ENCODE results near the gene TNS4.

The TNS4 gene

DNA sequence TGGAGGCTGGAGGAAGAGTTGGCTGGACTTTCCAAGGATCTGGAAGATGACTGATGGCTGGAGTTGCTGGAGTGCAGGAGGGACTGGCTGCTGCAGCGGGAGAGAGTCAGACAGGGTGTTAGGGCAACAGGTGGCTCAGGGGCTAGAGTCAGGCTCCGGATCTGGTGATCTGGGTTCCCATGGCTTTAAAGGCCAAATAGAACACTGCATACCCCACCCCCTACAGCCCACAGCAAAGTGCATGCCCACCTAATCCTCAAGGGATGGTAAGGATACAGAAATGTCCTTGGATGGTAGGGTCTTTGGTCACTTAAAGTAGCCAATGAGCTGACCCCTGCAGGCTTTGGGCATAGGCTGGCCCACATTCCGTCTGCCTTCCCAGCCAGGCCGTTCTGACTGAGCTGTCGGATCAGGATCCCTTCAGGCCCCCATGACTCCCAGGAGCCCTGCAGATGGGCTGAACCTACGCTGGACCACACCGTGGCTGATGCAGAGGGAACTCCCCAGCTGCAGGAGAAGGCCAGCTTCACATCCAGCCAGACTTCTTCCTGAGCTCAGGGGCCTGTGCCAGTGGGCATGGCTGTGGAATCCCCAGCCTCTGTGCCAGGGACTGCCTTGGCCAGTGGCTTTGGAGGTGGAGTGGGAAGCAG lies 13.9 kb downstream of the TNS4 start:
- DNase-seq: no peak

DNA sequence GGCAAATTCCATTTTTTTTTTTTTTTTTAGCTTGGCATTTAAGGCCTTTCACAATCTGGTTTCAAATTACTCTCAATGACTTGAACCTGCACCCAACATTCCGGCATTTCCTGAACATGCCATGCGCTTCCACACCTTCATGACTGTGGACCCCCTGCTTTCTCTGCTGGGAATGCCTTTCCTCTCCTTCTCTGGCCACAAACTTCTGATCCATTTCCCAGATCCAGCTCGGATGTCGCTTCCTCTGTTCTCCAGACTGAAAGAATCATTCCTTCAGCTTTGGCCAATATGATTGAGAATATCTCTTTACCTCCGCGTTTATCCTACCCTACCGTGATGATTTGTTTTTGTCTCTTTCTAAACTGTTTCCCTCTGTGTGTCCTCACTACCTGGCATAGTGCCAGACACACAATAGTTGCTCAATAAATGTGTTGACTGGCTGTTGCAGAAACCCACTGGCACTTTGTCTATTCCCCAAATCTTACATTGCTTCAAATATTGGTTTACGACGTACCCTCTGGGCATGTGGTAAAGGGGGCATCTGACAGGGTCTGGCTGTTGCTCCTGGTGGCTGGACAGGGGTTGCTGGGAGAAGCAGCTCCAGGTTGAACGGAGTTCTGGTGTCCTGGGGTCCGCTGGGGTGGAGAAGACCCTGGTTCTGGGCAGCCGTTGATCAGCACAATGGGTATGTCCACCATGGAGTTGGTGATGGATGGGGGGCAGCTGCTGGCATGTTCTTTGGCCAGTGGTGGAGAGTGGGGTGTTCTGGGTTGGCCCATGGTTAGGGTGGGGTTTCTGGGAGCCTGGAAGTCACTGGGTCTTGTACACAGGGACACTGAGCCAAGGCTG lies 14.7 kb downstream of the TNS4 start:
- DNase-seq: no peak

- peak; percentile 29 to 47 for DNase-seq
Observed at GRCh38 chr17:40485851-40486521, 15.4 kb downstream of the TNS4 start.

DNA sequence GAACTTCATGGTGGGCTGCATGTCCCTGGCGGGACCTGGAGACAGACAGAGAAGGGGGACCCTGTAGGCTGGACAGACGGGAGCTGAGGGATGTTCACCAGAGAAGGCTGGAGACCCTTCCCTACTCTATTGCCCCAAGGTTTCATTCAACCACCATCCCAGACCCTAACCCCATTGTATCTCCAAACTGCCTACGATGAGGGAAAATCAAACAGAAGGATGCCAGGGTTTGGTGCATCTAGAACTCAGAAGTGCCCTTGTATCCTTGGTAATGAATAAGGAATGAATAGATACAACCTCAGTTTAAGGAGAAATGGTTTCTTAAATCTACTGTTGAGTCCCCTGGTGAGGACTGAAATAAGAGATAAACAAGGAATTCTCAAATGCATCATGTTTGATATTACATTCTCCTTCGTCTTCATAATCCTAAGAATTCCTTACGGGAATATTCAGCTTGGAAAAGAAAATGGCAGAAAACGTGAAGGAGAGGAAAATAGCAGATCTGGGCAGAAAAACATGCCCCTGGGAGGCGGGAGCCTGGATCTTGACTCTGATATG lies 16.4 kb downstream of the TNS4 start:
- DNase-seq: no peak

- no peak for DNase-seq
Observed at GRCh38 chr17:40484285-40484972, 17.0 kb downstream of the TNS4 start.

DNA sequence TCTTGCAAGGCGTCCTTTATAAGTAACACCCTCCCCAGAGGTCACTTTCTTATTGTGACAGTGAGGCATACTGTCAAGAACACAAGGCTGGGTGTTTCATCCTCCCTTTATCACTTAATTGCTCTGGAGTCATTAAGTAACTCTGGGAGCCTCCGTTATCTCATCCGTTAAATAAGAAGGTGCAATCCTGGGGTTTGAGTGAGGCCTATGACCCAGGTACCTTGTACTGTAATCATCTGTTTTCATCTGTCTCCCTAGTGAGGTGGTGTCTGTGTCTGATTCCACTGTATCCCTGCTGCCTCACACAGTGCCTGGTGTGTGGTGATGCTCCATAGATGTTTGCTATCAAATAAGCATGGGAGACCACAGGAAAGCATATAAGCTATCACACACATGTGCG lies 17.7 kb downstream of the TNS4 start:
- no peak for DNase-seq

DNA sequence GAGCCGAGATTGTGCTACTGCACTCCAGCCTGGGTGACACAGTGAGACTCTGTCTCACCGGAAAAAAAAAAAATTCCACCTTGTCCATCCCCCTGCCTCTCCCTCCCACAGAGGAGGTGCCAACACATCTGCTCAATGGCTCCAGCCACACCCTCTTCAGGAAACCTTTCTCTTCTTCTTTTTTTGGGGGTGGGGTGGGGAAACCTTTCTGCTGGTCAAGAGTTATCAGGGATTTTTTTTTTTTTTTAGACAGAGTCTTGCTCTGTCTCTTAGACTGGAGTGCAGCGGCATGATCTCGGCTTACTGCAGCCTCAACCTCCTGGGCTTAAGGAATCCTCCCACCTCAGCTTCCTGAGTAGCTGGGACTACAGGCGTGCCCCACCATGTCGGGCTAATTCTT lies 18.7 kb downstream of the TNS4 start:
- DNase-seq: no peak

DNA sequence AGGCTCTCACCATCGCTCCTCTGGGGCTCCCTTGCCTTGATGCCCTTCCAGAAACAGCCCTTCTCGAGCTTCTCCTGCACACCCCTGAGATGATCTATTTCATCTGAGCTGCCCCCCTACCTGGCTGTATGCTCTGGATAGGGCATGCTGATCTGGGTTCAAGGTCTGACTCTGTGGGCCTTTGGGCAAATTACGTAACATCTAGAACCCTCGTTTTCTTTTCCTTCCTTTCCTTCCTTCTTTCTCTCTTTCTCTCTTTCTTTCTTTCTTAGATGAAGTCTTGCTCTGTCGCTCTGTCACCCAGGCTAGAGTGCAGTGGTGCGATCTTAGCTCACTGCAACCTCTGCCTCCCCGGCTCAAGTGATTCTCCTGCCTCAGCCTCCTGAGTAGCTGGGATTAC lies 20.3 kb downstream of the TNS4 start:
- no peak for DNase-seq

DNA sequence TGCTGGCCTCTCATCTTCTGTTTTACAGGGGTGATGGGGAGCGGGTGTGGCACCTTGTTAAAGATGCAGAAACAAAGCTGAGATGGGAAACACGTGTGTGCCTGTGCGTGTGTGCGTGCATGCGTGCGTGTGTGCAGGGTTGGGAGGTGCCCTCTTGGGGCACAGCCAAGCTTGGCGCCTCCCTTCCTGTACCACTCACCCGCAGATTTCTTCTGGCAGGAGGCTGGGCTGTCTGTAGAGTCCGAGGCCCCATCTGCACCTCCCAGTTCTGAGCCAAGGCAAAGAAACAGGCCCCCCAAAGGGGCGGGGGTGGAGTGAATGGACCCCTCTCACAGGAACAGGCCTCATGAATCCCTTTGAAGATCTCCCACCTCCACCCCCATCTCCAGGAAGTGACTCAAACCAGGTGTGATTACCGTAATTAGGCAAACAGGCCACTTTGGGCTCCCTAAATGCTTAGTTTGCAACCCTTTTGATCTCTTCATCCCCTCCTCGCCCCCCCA lies 20.9 kb downstream of the TNS4 start:
- DNase-seq: peak; percentile 83 to 87

DNA sequence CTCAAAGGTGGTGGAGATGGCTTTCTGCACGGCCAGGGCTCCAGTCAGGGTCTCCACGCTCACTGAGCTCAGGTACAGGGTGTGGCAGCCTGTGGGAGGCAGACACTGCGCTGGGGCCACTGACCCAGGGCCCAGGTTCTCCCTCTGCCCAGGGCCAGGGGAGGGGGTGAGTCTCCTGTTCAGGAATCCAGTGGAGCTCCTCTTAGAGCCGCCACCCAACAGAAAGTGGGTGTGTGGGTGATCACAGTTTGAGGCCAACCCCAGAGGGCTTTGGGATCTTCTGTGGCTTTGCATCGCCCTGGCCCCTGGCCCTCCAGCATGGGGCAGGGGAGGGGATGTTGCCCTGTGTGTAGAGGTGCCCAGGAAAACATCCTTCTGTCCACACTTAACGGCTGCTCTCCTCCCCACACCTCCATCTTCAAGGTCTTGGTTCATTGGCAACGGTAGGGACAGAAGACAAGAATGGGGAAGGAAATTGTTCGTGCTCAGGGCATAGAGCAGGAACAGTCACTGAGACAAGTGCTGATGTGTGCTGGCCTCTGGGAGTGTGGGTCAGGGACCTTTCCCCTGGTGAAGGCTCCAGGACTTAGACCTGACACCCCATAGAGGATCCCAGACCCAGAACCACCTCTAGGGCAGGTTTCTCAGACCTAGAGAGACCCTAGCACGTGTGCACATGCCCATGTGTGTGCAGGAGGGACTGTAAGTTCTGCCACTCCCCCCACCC lies 21.5 kb downstream of the TNS4 start:
- peak; percentile 26 to 28 for DNase-seq

- no peak for DNase-seq
Observed at GRCh38 chr17:40478486-40478885, 22.9 kb downstream of the TNS4 start.

DNA sequence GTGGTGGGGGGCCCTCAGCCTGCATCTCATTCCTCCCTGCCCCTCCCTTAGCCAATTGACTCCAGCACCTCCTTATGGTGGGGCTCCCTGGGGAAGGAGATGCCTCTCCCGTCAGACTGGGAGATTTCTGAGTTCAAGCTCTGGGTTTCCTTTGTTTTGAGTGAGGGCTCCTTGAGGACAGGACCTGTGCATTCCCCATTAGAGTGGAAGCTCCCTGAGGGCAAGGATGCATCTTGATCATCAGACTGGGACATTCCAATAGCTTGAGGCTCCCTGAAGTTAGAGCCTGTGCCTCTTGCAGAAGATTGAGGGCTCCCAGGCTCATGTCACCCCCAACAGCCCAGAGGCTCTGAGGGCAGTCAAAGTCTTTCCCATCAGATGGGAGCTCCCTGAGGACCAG lies 23.6 kb downstream of the TNS4 start:
- DNase-seq: no peak

- no peak for DNase-seq
Observed at GRCh38 chr17:40475234-40475908, 26.1 kb downstream of the TNS4 start.

- no peak for DNase-seq
Observed at GRCh38 chr17:40474419-40475002, 26.9 kb downstream of the TNS4 start.

- no peak for DNase-seq
Observed at GRCh38 chr17:40473573-40474365, 27.7 kb downstream of the TNS4 start.

DNA sequence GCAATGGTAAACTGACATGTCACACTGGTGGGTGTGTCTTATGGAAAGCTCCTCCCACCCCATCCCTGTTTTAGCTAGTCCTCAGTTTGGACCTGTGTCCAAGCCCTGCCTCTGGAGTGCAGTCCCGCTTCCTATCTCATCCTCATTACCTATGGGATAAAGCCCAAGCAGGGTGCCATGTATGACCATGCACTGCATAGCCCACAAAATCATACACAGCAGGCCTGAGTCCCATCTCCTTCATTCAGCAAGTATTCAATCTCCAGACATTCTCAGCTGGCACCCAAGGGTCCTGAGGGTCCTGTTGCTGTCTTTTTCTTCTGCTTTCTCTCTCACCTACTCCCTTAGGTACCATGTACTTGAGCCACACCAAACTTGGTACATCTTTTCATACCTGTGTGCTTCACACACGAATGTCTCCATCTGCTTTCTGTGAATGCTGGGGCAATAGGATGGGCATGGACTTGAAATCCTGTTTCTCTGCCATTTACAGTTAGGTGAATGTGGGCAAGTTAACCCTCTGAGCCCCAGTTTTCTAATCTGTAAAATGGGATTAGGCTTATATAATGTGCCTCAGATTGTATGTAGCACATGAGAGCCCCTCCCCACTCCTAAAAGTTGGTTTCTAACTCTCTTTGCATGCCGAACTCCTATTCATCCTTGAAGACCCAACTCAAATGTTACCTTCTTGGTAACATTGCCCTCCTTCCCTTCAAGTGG lies 28.5 kb downstream of the TNS4 start:
- no peak for DNase-seq

GRCh38 chr17:40471846-40472732 lies 29.3 kb downstream of the TNS4 start:
- DNase-seq: no peak

Data from activated CD4-positive, alpha-beta T cell treated with anti-CD3 and anti-CD28 coated beads, Interleukin-2, amount 50 U/mL, for 48 hours (primary cell).